NCI-H226 (cell line): ENCODE data around the gene SHH.
A peak's percentile ranks its signal among the peaks of the same experiment; 100 is the strongest.

Experiments
- DNase-seq: peaks from one replicate; pipeline ENCODE4 v3.0.0-alpha.2; 2015

The SHH gene

DNA sequence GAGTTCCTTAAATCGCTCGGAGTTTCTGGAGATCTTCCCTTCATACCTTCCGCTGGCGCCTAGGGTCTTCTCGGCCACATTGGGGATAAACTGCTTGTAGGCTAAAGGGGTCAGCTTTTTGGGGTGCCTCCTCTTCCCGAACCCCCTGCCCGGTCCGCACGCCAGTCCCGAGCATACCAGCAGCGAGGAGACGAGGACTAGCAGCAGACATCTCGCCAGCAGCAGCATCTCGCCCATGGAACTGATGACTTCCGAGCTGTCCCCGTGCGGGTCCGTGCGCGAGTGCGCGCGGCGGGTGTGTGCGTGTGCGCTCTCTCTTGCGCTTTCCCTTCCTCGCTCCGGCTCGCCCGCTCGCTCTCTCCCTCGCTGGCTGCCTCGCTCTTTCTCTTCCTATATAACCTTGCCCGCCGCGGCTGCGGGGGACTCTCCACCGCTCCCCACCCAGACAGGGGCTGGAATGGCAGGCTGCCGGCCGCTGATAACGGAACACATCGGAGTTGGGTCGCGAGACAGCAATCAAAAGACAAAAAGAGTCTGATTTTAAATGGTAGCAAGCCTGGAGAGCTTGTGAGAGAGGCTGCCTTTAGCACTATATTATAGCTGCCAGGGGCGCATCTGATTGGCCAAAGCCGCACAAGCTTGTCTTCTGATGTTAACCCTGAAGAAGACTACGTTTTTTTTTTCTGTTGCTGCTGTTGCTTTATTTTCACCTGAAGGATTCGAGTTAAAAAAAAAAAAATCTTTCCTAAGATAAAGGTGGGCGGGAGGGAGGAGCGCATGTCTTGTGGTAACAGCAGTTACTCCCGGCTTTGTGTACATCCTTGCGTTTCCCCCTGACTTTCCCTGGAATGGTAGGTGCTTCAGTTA is at the start of gene SHH:
TSS of gene SHH (minus strand) at position 569 of the 867 bp plus-strand sequence. CDS start at position 228, 341 bp downstream.
- no peak for DNase-seq

DNA sequence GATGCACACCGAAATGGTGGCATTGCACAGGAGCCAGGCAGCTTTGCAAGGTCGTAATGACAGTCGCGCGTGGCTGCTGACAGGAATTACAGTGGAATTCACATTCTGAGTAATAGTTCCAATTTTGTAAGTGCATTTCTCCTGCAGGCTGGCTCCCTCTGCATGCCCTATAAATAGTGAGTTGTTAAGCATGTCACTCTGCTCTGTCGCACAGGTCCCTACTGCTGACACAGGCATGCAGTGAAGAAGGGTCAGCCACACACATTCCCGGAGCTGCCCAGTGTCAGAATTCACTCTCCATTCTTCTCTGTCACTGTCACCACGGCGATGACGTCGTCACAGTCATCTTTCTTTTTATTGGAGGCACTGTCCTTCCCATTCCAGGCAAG is 49.2 kb upstream of the SHH start:
- no peak for DNase-seq

DNA sequence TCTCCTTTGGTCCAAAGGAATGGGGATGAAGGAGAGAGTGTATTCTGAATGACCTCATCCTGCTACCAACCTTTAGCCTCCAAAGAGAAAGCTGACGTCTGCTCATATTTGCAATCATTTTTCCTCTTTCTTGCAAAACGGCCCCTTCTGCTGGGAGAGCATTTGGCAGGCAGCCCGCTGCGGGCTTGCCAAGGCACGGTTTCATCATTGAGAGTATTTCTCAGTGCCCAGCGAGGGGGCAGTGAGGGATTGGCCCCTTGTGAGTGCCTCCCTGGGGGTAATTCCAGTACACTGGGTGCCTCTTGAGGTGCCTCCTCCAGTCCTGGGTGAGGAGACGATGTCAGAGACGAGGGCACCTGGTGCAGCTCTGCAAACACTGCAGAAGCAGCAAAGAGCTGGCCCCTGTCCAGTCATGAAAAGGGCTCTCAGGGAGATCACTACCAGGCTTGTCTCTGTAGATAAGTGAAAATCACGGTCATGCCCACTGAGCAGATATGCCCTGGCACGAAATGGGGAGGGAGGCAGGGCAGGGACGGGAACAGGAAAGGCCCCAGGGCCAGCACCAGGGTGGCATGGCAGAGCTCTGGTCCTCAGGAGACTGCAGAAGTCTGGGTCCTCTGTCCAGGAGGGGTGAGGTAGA is 48.7 kb upstream of the SHH start:
- peak; percentile 65 for DNase-seq

DNA sequence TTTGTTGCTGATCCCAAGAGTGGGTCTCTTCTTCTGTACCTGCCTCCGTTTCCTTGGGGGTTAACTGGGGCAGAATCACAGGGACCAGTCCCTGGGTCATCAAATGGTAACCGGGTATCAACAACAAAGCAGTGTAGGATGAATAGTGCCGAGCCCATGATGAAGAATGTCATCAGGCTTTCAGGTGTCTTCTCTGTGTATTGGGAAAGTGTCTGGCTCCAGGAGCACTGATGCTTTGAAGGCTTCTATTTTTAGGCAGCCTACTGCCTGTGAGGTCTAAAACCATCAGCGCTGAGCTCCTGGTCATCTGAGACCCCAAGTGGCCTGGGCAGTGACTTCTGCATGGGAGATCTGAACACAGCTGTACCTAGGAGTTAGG is 48.2 kb upstream of the SHH start:
- DNase-seq = no peak

DNA sequence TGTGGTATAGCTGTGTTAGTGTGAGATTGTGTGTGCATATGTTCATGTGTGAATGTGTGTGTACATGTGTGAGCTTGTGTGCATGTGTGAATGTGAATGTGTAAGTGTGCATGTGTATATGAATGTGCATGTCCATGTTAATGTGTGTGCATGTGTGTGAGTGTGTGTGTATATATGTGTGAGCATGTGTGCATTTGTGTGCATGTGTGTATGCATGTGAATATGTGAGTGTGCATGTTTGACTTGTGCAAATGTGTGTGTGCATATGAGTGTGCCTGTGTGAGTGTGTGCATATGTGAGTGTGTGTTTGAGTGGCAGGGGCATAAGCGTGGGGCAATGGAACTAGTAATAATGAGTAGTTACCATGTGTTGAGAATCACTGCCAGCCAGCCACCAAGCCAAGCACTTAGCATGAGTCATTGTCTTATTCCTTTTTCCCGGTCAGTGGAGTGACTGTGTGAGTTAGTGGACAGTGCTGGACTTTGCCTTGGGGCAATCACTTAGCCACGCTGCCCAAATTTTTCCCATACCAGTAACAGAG is 46.3 kb upstream of the SHH start:
- DNase-seq = peak; percentile 31

DNA sequence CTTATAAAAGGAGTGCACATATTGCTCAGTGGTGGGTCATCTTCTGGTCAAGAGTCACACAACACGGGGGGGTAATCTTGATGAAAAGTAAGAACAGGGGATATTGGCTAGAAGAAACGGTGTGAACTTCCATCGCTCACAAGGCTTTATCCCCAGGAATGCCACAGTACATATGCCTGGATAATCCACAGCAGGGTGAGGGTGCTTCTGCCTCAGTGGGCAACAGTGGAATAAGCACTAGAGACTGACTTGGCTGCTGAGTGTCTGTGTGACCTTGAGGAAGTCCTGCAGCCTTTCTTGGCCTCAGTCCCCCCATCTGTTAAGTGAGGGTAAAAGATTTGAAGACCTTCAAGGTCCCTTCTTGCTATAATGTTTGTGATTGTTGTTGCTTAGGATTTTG is 44.9 kb upstream of the SHH start:
- no peak for DNase-seq

DNA sequence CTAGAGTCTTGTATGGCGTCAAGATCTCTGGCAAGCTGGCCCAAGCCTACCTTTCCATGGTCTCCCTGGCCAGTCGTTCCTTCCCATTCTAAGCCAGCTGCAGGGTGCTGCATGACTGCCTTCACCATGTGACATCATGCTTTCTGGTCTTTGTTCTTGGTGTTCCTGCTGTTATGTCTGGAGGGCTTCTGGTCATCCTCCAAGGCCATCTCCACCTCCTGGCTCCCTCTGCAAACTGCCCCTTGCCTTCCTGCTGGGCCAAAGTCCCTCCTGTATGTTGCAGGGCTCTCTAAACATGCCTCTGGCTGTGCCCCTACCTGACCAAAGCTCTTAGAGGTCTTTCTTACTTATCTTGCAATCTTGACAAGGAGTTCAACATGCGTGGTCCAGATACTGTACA is 44.4 kb upstream of the SHH start:
- DNase-seq = no peak

DNA sequence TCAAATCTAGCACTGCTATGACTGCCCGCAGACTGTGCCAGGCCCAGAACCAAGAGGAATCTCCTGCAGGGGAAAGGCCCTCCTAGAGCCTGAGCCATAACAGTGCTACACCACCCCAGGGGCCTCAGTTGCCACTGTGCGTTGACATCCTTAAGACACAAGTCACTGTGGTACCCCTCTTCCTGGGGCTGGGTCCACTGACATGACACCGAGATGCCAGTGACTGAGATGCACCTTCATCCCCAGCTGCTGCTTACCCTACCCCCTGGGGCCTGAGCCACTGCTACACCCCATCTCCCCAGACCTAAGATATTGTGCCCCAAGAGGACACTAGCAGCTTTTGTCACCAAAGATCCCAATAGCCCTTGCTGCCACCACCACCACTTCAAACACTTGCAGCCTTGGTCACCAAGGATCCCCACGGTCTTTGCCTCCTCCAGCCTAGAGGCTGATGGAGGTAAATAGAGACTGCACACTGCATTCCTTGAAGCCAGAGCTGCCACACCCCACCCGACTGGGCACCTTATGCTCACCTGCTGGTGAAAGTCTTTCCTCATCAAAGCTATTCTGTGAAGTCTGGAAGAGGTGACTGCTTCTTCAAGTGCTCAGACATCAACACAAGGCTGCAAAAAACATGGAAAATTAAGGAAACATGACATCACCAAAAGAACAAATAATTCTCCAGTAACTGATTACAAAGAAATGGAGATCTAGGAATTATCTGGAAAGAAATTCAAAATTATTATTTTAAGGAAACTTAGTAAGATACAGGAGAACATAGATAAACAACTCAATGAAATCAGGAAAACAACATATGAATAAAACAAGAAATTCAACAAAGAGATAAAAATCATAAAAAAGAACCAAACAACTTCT is 40.4 kb upstream of the SHH start:
- DNase-seq = no peak

DNA sequence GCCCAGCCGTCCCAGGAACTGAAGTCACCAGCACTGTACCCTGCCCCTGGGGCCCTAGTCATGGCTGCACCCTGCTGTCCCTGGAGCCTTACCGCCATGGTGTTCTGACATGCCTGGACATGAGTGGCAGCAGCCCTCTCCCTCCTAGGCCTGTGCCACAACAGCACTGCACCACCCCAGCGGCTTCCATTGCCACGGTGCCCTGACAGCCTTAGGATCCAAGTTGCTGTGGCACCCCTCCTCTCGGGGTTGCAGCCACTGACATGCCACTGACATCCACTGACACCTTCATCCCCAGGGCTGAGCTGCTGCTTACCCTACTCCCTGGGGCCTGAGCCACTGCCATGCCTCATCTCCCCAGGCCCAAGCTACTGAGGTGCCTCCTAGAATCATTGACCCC is 39.6 kb upstream of the SHH start:
- DNase-seq = no peak

DNA sequence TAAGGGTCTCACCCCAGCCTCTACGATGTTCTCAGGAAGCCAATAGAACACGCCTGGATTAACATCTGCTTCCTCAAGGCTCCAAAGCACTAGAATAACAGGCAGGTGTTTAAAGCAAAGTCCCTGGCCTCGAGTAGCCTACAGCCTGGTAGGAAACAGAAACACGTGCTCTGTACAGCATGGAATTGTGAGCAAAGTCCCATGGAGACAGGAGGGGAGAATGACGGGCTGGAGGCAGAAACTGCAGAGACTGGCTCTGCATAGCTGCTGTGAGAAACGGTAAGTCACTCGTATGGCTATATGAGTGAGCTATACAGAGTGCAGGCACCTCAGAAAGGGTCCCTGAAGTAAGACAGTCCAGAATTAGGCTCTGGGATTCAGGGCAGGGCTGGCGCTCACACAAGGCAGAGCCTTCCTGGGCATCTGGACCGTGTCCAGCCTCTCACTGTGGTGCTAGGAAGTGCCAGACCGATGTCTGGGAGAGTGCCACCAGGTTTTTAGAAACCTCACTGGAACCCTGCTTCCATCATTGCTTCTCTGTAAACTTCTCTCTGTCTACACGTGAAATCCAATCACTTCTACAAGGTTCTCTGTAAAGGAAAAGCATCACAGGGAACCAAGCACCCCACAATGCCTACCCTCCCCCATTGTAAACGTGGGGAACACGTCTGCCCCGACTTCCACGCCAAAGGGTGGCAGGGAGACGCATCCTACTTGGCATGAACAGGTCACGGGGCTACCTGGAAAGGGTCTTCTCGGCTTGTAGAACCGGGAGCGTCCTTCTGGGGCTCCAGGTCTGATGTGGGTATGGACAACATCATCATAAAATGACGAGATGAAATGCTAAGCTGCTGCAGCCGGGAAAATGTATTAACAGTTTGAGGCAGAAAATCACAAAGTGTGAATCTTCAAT is 38.8 kb upstream of the SHH start:
- no peak for DNase-seq

DNA sequence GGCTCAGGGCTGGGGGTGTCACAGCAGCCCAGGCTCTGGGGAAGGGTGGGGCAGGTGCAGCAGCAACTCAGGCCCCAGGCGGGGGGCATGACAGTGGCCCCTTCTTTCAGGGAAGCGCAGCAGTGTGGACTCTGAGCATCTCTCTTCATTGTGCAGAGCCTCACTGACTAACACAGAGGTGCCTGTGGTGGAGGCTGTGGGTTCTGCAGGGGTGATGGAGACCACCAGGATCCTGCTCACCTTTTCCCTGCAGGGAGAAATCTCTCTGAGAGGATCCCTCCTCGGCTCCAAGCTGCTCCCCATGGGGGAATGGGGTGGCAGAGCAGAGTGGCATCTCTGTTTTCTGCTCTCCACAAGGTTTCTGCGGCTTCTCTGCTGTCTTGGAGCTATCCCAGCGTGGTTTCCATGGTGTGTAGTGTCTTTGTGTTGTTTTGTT is 37.8 kb upstream of the SHH start:
- DNase-seq = no peak

DNA sequence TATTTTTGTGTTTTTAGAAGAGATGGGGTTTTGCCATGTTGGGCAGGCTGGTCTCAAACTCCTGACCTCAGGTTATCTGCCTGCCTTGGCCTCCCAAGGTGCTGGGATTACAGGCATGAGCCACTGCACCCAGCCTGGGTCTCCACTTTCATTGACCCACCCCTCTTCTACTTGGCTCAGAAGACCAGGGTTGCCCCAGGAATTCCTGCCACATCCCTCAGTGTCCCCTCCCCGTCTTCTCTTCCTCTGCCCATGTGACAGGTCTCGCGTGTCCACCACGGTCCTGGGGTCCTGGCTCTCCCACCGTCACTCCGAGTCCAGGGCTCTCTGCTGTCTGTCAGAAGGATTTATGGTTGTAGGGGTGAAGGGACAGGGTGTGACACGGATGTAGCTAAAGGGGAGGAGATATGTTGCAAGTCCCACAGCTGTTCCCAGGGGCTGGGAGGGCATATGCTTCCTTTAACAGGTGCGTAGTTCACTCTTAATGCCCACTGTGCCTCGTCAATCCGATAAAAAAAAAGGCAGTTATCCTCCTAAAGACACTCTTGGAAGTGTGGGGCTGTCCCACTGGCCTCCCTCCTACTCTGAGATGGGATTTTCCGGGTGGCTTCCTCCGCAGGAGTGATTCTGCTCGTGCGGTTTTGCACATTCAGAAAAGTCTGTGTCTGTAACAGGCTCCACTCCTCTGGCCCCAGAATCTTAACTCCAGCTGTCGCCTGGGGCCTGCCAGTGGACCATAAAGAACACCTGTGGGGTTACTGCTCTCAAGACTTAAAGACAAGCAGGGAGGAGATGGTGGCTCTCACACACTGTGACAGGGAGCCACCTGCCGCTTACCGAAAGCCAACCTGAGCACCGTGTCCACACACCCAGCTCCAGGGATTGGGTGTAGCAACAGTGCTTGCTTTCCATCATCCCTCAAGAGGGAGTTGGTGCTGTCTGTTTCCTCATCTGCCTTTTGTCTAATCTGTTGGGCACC is 36.7 kb upstream of the SHH start:
- DNase-seq = no peak

DNA sequence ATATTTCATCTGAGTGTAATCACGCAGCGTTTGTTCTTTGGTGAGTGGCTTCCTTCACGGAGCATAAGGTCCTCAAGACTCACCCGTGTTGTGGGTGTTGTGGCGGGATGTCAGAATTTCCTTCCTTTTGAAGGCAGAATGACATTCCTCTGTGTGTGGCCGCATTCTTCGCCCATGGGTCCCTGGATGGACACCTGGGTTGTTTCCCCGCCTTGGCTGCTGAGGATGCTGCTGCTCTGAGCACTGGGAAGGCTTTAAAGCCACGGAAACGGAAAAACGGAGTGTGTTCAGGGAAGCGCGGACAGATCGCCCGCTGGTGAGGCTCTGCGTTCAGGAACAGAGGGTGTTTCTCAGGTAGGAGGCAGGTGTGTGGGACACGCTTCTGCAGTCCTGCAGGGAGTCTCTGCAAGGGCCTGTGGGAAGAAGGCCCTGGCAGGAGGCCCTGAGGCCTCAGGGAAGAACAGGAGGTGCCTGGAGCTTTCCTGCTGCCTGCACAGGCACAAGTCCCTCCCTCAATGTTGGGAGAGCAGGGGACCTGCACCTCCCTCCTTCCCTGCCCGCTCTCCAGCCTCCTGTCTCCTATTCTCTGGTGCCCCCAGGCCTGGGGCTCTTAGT is 35.7 kb upstream of the SHH start:
- no peak for DNase-seq

DNA sequence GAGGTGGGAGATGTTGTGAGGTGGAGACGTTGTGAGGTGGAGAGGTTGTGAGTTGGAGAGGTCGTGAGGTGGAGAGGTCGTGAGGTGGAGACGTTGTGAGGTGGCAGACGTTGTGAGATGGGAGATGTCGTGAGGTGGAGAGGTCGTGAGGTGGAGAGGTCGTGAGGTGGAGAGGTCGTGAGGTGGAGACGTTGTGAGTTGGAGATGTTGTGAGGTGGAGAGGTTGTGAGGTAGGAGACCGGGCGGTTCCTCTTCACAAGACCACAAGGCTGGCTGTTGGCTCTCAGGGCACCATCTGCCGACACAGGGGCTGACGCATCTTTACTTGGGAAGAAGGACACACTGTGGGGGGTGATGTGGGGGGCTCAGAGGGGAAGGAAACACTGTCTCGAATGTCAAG is 34.7 kb upstream of the SHH start:
- DNase-seq = no peak

DNA sequence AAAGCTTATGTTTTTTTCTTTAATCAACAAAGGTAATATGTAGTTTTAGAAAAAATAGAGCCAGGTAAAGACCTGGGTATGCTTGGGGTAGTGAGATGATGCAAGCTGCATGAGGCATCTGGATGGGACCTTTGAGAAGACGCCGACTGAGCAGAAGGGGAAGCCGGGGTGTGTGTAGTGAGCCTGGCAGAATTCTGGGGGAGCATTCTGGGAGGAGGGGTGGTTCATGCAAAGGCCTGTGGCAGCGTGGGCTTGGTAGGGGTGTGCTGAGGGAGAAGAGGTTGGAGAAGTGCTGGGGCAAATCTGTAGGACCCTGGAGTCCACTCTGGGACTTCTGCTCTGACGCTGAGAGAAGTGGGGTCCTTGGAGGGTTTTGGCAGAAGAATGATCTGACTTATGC is 33.9 kb upstream of the SHH start:
- no peak for DNase-seq

DNA sequence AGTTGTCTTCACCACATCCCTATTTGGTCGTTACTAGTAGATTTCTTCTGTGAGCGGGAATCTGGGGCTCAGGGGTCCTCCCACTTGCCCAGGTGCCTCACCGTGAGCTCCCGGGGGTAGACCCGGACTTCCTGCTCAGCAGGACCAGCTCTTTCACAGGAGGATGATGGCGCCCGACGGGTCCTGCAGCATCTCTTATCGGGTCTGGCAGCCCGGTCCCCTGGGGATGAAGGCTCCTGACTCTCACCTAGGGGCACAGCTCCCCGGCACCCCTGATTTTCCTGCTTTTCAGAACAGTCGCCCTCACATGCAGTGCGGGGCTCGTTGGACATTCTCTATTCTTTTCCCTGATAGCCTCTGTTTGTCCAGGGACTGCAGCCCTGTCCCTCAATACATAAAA is 33.0 kb upstream of the SHH start:
- no peak for DNase-seq

DNA sequence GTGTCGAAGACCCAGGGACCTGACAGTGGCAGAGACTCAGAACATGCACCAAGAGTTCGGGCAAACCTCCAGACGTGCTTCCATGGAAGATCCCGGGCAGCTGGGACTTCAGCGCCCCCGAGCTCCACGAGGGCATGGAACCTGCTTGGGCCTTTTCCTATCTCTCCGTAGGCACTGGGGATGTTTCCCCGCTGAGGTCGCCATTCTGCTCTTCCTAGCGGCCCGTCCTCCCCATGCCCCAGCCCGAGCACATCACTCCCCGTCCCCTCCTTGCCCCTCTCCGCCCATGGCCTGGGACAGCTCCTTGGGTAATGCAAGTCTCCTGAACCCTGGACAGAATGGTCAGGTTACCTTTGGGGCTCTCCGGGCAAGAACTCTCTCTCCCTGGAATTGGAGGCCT is 32.3 kb upstream of the SHH start:
- no peak for DNase-seq

DNA sequence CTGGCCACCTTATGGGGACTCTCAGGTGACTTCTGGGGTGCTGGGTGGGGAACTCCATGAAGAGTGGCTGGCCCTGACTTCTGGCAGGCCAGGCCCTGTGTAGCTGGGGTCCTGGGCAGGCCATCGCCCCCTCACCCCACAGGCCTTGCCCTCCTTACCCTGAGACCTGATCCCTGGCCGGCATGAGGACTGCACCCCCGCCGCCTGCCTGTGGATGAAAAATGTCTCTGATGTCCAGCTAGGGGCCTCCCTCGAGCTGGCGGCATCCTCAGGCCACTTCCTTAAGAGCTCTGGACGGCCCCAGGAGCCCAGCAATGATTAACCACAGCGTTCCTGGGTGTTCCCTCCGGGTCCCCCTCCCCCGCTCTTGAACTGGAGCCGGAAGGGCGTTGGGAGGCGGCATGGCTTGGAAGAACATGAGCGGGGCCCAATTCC is 31.8 kb upstream of the SHH start:
- DNase-seq = no peak

DNA sequence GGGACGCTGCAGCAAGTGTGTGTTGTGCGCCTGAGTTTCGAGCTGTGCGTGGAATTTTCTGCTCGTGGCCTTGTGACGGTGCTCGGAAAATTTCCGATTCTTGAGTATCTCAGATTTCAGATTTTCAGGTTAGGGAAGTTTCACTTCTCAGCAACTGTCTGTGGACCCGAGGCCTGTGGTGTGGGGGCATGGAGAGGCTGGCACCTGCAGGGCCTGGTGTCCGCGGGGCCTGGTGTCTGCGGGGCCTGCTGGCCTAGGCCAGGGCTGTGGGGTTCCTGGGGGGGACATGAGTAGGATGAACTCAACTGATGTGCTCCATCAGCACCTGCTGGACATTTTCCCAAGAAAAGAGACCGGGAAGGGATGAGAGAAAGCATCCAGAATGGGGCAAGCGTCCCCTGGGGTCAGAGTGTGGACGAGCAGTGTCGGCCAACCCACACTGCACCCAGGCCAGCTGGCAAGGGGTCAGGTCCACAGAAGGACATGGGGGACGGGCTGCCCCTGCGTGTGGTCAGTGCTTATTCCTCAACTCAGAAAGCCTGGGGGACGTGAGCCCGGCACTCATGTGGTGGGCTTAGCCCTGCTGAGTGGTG is 31.3 kb upstream of the SHH start:
- DNase-seq = no peak
